Pancreas (tissue), 10 donors: ENCODE data around the gene PRH1. TPM values are rescaled to one million over a fixed set of nuclear protein-coding genes. Genes with fewer than 3 reads are reported as not detected.

ENCODE experiments used
- ATAC-seq, 4 donors: fragments of 200-7000 bp; cut with Tn5 transposase; one replicate each; pipeline versions ENCODE4 v1.8.0 to v1.9.1; 2020; ENCODE audit warnings: mild to moderate bottlenecking in 4 of 4, moderate library complexity in 4 of 4
- DNase-seq, 6 donors: peaks; one replicate each; pipeline ENCODE4 v3.0.0-alpha.2; 2020
- FAIRE-seq: peaks from 2 replicates; lab custom pipeline; 2012; peaks lifted over from hg19 to GRCh38; lab: Jason Lieb, UNC
- H3K27ac ChIP-seq, 4 donors: fragments of 200-600 bp; sonication (generic); 1 replicate in 3 of 4; 2 replicates in 1 of 4; pipeline versions ENCODE4 v1.5.0 to v1.8.0; 2020
- H3K27me3 ChIP-seq, 4 donors: fragments of 200-600 bp; one replicate each; pipeline ENCODE4 v1.8.0; 2021
- H3K36me3 ChIP-seq, 3 donors: fragments of 200-600 bp; sonication (generic) in 1 of 3; one replicate each; pipeline versions ENCODE4 v1.5.0 to v1.8.0; 2020 to 2021
- H3K4me1 ChIP-seq, 3 donors: fragments of 200-600 bp; one replicate each; pipeline ENCODE4 v1.8.0; 2021
- H3K4me3 ChIP-seq, 4 donors: fragments of 200-600 bp; sonication (generic) in 2 of 4; one replicate each; pipeline versions ENCODE4 v1.5.0 to v1.8.0; 2020 to 2021
- H3K9me3 ChIP-seq, 4 donors: fragments of 200-600 bp; one replicate each; pipeline ENCODE4 v1.8.0; 2021
- CTCF ChIP-seq, 4 donors: fragments of 200-600 bp; sonication (generic) in 3 of 4; IDR thresholded peaks; one replicate each; pipeline versions ENCODE4 v1.5.0 to v1.8.0; 2021; ENCODE audit warnings: antibody characterized with exemption in 4 of 4
- WGBS, 2 donors: extraction: QIAGEN DNeasy Blood & Tissue Kit; methylation state at CpG; one replicate each; pipeline ENCODE4 v1.1.7; 2013; 5-methylcytosine and 5-hydroxymethylcytosine counted together
- intact Hi-C, 3 donors: fragments of 100-400 bp; cut with DNase I; formaldehyde crosslinking; loops; one replicate each; pipeline versions ENCODE4 v1.11.1 to v1.14.2; 2022
- polyA plus RNA-seq, 2 donors: library from polyadenylated mRNA; stranded (reverse); fragments of 200-250 nt; gene quantifications; one replicate each; pipeline ENCODE4 v1.2.3, GENCODE V29; 2013
- total RNA-seq, 6 donors: library from RNA; stranded (reverse); fragmentation: NEBNext Ultra II Directional in 4 of 6; extraction: Animal tissue kit (Norgen Biotek cat#: 25700) in 4 of 6; gene quantifications; one replicate each; pipeline versions ENCODE4 v1.2.1 to v1.2.4, GENCODE V29; 2021 to 2023
- donor health status: healthy with polysubstance abuse.
- donor health status: DM: no; HTN: no; CAD: no; lungs with moderate emphysema.
- donor health status: DM: no; HTN: no; CAD: no.
- donor health status: control.
- donor health status: control.
- donor health status: Bipolar disorder and iron deficiency.
- donor health status: DM: yes; HTN: yes; CAD: no.
- donor health status: DM: no; HTN: no; CAD: no.
- donor health status: DM: no; HTN: no; CAD: no.
- donor health status: DM: yes; HTN: yes; CAD: no.

Gene PRH1
- total and polyA plus RNA-seq, 8 donors, result 2.0 to 11.0 (median 5.9) TPM

DNA sequence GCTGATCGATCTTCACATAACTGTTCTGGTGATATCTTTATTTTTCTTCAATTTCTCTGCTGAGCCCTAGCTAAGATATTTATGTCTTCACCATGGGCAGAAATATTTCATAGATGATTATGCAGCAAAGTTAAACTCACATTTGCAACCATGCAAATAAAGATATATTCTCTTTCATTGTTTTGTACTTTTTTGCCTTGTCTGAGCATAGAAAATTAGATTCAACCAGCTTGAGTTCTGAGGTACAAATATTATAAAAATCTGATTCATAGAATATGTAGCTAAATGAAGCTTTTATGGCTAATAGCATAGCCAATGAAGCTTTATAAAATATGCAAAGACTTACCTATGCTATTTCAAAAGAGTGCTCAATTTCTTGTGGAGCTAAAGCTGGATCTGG, 25.4 kb upstream of the PRH1 start, which contains the start of gene TAS2R13:
Gene TAS2R13 (minus strand): TSS at position 101 of the 400 bp plus-strand sequence. CDS start 264 bp downstream, outside the sequence.
- Histone ChIP-seq H3K4me3 (no peak within 1 kb of the TSS), H3K9me3 (no peaks in the 10 kb centered on the region), H3K27me3 (no peaks in the 10 kb centered on the region), H3K27ac (no peak within 1 kb of the TSS), H3K36me3 (no peaks in the 10 kb centered on the region), H3K4me1 (no peaks in the 10 kb centered on the region)
- no peak for TF ChIP-seq CTCF (IDR thresholded peaks at IDR 0.05)
- FAIRE-seq, result no peak
- intact Hi-C loops, result no loop called here
- 86 to 97% methylated on average over 1 of the region's 1 CpG for WGBS, 2 donors
- no peak for DNase-seq
- no peak for ATAC-seq

DNA sequence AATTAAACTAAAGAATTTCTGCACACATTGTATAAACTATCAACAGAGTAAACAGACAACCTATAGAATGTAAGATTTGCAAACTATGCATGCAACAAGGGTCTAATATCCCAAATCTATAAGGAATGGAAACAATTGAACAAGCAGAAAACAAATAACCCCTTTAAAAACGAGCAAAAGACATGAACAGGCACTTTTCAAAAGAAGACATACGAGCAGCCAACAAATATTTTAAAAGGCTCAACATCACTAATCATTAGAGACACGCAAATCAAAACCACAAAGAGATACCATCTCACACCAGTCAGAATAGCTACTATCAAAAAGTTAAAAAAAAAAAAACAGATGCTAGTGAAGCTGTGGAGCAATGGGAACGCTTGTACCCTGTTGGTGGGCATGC, 20.6 kb upstream of the PRH1 start:
- Histone ChIP-seq H3K27me3 (no peaks in the 10 kb centered on the region), H3K4me1 (no peaks in the 10 kb centered on the region), H3K9me3 (no peaks in the 10 kb centered on the region), H3K27ac (no peak overlapping the region), H3K36me3 (no peaks in the 10 kb centered on the region), H3K4me3 (no peak overlapping the region)
- WGBS, 2 donors, result 90% methylated on average over 4 of the region's 4 CpGs
- ATAC-seq (no peak), DNase-seq (no peak), FAIRE-seq (no peak)
- intact Hi-C loops, result no loop called here
- no peak for TF ChIP-seq CTCF (IDR thresholded peaks at IDR 0.05)

- FAIRE-seq, result no peak
- WGBS, 2 donors, result 99 to 100% methylated on average over 1 of the region's 1 CpG
These were observed 17.4 kb upstream of the PRH1 start for GRCh38 chr12:10901427-10901826.

GRCh38 chr12:10900972-10901371, 16.9 kb upstream of the PRH1 start:
- intact Hi-C loops, result no loop called here
- Histone ChIP-seq H3K36me3 (no peaks in the 10 kb centered on the region), H3K9me3 (no peaks in the 10 kb centered on the region), H3K4me1 (no peaks in the 10 kb centered on the region), H3K4me3 (no peak overlapping the region), H3K27ac (no peak overlapping the region), H3K27me3 (no peaks in the 10 kb centered on the region)
- ATAC-seq (no peak), FAIRE-seq (no peak), DNase-seq (no peak)
- 95 to 98% methylated on average over 1 of the region's 1 CpG for WGBS, 2 donors
- no peak for TF ChIP-seq CTCF (IDR thresholded peaks at IDR 0.05)

More at GRCh38 chr12:10901427-10901826, 17.4 kb upstream of the PRH1 start:
- no peaks in the 10 kb centered on the region for H3K4me1 ChIP-seq
- intact Hi-C loops, result no loop called here
- H3K27ac ChIP-seq, result no peak overlapping the region
- no peak for ATAC-seq
- no peak overlapping the region for H3K4me3 ChIP-seq
- H3K27me3 ChIP-seq, result no peaks in the 10 kb centered on the region
- H3K36me3 ChIP-seq, result no peaks in the 10 kb centered on the region
- no peak for TF ChIP-seq CTCF (IDR thresholded peaks at IDR 0.05)
- no peak for DNase-seq
- H3K9me3 ChIP-seq, result no peaks in the 10 kb centered on the region

DNA sequence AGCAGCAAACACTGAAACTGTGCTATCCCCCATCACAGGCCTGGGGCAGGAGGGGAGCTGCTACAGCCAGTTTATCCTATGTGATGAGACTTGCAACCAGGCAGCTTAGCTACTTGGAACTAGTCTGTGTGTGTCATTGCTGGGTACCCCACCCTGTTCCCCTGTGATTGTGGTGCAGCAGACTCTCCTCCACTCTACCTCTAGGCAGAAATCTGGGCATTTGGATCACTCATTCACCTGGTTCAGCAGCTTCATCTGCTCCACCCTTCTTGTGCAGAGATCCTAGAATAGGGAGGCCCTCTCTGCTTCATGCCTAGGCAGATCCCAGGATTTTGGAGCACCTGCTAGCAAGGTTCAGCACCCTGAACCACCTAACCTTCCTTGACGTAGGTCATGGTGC, 16.5 kb upstream of the PRH1 start:
- FAIRE-seq (no peak), ATAC-seq (no peak), DNase-seq (no peak)
- no peak overlapping the region for H3K27ac ChIP-seq
- H3K4me1 ChIP-seq, result no peaks in the 10 kb centered on the region
- intact Hi-C loops, result no loop called here
- TF ChIP-seq CTCF (IDR thresholded peaks at IDR 0.05), result no peak
- H3K27me3 ChIP-seq, result no peaks in the 10 kb centered on the region
- no peaks in the 10 kb centered on the region for H3K9me3 ChIP-seq
- no peak overlapping the region for H3K4me3 ChIP-seq
- WGBS, 2 donors, result 92 to 100% methylated on average over 1 of the region's 1 CpG
- no peaks in the 10 kb centered on the region for H3K36me3 ChIP-seq
